GM19452 (cell line): Measurements from ENCODE around the gene ANO8.

Source experiments
- ATAC-seq: cut with Tn5 transposase; IDR thresholded peaks from one replicate; pipeline ENCODE4 v1.9.1; 2021; ENCODE audit not compliant: unreplicated experiment

ANO8 gene

DNA sequence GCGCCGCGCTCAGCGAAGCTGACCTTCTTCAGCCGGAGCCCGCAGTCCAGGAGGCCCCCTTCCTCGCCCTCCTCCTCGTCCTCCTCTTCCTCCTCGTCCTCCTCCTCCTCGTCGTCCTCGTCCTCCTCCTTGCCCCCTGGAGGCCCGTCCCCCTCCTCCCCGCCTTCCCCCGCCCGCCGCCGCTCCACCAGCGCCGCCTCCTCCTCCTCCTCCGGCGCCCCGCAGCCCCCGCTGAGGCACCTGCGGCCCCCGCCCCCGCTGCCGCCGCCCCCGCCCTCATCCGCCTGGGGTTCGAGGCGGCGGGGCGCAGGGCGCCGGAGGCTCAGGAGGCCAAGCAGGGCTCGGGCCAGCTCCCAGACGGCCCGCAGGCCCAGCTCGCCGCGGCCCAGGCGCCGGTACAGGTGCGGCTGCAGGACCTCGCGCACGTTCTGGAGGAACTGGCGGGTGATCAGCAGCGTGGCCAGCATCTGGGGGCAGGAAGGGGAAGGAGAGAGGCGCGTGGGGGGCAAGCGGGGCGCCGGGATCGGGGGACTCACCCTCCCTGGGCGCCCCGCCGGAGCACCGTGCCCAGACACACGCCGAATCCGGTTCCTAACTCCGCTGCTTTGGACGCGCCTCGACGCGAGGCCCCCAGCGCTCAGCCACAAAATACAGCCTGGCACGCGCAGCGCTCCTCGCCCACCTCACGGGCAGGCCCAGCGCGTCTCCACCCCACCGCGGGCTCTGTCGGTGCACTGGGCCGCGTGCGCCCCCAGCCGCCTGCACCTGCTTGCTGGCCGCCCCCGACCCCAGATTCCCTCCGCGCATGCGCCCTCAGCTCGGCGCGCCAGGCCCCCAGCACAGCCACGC is 5.9 kb downstream of the ANO8 start:
- ATAC-seq = no peak

DNA sequence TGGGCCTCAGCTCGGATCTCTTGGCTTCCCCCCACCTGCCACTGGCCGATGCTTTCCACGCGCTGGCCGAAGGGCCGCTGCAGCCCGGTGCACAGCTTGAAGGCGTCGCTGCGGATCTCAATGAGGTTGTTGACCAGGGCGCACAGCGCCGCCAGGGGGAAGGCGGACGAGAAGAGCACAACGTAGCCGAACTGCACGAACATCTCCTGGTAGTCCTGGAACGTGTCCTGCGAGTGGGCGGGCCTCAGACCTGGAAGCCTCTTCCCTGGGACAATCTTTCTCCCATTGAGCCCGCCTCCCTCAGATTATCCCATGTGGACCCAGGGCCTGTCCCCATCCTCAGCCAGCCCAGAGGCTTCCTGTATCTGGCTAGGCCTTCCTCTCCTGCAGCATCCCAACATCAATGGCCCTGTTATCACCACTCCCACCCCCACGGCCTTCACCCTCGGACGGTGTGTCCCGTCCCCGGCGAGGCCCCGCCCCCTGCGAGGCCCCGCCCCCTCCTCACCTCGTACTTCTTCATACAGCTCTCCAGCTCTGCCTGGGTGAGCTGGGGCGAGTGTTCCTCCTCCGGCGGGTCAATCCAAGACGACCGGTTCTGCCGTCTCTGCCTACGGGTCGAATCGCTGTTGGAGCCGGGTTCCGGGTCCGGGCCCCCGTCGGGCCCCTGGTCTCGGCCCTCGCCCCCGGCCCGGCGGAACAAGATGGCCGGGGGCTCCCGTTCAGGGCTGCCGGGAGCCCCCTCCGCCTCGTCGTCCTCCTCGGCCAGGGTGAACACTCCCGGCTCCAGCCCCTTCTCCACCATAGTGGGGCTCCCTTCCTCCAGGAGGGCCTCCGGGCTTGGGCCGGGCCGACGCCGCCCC is 6.8 kb downstream of the ANO8 start:
- no peak for ATAC-seq

DNA sequence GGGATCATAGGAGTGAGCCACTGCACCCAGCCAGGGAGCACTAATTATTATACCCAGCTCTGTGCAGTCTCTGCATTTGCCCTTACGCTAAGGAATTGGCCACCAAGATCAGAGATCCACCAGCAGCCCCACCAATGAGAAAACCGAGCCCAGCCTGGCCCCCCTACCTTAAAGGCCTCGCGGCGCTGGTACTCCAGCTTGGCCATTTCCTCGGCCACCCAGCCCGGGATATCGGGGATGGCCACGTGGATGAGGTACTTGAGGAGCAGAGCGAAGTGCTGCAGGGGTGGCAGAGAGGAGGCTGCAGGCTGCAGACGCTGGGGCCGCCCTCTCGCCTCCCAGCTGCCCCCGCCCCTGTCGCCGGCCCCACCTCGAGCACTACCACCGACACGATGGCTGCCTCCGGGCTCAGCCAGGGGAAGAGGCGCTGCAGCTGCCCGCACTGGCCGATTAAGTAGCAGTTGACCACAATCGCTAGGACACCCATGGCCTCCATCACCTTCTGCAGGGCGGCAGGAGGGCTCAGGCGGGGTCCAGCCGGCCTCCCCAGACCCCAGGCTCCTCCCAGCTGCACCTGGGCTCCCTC is 7.5 kb downstream of the ANO8 start:
- ATAC-seq = no peak

DNA sequence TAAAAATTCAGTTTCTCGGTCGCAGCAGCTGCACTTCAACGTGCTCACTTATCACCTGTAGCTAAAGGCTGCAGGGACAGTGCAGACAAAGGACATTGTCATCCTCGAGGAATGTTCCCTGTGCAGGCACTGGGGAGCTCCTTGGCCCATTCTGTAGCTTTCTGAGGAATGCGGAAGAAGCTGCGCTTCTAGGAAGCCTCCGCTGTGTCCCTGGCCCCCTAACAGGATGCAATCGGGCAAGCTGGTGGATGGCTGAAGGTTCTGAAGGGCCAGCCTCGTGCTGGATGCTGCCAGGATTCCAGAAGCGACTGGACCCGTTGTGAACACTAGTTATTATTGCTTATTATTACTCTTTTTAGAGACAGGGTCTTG is 8.1 kb downstream of the ANO8 start:
- ATAC-seq = no peak

DNA sequence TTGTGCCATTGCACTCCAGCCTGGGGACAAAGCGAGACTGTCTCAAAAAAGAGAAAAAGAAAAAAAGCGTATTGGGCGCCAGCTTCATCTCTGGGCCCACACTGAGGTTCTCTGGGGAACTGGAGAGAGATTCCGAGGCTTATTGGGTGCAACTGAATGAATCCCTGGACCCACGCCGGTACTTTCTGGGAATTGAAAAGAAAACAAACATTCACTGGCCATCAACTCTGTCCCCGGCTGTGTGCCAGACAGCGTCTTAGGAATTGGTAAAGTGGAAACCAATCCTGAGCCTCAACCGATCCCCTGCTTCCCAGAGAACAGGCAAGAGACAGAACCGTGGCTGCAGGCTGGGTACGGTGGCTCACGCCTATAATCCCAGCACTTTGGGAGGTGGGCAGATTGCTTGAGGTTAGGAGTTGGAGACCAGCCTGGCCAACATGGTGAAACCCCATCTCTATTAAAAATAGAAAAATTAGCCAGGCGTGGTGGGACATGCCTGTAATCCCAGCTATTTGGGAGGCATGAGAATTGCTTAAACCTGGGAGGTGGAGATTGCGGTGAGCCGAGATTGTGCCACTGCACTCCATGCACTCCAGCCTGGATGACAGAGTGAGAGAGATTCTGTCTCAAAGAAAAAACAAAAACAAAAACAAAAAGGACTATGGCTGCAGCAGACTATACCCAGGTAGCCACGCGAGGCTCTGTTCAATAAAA is 8.6 kb downstream of the ANO8 start:
- no peak for ATAC-seq

DNA sequence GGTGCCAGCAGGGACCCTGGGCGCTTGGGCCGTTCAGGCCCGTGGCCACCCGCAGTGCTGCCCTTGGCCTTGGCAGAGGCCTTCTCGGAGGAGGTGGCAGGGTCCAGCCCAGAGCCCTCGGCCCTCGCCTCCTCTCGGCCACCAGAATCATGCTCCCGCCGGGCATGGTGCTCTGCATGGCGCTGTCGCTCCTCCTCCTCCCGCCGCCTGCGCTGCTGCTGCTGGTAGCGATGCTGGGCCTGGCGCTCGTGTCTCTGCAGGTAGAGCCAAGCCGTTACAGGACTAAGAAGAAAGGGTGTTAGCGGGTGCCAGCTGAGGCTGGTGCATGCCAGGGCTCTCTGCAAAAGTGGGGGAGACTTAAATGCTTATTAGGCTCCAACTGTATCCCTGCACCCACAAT is 9.5 kb downstream of the ANO8 start:
- no peak for ATAC-seq

DNA sequence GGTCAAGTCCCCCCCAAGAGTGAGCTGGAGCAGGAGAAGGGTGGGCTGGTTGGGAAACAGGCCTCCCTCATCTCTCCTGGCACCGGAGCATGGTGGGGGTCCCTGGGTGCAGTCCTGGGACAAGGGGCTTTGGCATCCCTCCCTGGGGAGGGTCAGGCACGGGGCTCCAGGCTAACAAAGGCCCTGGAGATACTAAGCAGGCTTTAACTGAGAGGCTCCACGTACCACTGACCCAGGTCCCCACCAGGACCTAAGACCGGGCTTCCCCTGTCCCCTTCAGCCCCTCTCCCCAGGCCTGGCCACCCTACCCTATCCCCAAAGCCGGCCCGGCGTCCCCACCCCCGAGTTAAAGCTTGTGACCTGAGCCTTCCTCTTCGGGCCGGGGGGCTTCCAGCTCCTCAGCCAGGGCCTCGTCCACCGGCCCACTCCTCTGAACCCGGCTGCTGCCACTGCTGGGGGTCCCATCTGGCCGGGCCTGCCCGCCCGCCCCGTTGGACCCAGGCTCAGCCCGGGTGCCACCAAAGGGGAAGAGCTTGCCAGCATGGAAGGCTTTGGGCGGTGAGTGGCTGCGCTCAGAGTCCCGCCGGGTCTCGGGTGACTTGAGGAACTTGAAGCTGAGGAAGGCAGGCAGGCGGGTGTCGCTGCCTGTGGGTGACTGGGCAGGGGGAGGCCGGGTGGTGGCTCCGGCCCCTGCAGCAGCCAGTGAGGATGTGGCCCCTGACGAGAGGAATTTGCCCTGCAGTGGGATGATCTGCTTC is 10.1 kb downstream of the ANO8 start:
- no peak for ATAC-seq

DNA sequence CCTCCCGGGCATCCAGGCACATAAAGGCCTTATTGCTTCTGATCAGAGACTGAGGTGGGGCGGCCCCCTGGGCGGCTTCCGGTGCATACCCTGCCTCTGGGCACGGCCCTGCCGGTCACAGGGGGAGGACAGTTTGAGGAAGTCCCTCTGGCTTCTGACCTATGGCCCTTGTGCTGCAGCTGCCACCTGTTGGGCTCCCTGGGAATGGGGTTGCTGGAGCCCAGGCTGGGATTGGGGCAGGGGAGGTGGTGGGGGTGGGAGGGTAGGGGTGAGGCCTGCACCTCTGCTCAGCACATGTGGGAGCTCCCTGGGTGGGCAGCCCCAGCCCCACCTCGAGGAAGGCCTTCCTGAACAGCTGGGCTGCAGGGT is 10.7 kb downstream of the ANO8 start:
- ATAC-seq = no peak

DNA sequence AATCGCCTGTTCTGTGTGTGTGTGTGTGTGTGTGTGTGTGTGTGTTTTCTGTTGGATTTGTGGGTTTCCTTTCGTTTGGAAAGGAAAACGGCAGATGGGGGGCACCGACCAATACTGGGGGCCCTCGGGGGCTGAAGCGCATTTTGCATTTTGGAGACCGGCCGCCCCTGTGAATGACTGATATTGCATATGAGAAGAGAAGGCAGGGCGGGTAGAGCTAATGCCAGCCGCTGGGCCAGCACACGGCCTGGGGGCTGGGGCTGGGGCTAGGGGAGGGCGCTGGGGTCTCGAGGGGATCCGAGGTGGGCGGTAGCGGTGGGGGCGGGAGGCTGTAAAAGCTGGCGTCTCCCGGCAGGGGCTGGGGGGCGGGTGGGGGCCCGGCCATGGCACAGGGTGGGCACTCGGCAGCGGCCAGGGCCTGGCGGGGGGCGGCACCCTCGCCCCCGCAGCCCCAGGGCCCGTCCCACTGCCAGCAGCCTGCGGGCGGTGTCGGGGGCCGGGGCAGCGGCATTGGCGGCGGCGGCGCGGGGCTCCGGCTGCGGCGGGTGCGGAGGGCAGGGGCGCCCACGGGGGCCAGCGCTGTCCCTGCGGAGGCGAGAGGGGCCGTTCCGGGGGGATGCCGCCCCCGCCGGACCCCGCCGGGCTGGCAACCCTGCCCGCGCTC is 11.2 kb downstream of the ANO8 start:
- no peak for ATAC-seq

DNA sequence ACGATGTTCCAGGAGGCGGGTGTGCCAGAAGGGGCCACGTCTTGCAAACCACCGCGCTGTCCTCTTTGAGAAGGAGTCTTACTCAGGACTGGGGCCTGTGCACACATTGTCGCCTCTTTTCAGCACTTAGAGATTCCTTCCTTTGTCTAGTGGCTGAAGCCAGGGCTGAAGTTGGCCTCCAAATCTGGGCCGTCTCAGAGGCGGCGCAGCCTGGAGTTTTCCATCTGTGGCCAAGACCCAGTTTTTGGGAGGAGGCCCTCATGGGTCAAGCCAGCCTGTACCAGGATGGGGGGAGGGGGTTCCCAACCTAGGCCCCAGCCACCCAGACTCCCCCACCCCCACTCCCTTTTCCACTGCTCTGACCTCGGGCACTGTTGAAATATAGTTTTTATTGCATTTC is 11.8 kb downstream of the ANO8 start:
- ATAC-seq = no peak

DNA sequence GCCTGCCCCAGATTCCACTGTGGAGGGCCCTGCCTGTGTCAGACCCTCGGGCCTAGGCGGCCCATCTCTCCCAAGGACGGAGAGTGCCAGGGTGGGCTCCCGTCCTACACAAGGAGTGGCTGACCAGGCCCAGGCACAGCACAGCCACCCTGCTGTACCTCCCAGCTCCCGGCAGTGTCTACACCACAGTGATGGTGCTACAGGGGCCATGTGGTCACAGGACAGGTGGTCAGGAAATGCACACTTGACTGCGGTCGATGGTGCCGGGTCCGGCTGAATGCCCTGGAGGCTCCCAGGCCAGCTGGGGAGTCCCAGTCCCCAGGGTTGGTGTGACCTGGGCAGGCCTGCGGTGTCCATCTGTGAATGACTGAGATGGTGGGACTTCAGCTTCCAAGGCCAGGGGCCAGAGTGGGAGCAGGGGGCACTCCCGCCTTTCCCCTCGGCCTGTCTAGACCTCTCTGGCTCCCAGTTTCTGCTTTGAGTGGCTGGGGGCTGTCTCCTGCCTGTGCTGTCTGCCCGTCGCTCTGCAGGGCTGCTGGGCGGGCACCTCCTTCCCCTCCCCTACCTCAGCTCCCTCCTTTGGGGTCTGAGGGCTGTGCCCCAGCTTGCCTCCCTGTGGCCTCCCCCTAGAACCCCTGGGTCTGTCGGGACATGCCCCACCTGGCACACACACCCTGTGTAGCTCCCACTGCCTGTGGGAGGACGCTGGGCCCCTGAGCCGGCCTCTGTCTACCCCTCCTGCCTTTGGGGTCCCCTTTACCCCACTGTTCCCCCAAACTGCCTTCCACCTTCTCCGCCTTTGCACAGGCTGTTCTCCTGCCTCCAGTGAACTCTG is 12.8 kb downstream of the ANO8 start:
- ATAC-seq = no peak

DNA sequence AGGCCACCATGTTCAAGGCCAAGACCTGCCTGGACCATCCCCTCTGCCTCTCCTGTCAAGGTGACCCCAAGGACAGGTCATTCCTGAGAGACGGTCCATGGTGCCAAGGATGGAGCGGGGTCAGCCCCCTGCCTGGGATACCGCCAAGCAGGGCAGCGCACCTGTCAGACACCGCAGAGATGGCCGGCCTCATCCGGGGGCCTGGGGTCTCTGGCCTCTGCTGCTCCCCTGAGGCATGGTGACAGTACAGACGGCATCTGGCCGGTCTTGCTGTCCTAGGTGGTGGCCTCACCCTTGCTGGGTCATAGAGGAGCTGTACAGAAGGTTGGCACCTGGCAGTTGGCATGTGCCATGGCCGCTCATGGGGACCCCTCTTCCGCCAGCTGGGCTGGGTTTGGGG is 14.2 kb downstream of the ANO8 start:
- no peak for ATAC-seq

DNA sequence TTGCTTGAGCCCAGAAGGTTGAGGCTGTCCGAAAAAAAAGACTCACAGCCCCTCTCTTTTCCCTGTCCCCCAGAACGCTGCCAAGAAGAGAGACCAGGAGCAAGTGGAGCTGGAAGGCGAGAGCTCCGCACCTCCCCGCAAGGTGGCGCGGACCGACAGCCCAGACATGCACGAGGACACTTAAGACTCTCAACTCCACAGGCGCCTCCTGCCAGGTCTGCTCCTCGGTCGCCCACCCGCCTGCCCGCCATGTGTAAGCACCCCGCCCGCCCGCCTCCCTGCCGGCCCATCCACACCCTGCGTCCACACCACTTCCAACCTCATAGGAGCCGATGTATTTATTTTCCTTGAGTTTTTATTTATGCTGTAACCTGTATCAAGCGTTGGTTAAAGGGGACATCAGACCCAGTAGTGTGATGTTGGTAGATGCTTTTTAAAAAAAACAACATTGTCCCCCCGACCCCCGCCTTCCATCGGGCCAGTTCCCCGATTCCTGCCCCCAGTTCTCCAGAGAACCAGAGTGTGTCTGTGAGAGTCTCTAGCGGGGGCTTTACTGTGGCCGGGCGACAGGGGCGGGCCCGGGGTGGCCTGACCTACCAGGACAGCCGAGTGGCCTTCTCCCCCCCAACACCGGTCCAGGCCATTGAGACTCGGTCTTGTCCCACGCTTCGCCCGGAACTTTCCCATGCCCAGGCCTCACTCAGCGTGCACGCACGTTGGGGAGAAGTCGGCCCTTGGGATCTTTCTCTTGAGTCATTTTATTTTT is 15.0 kb downstream of the ANO8 start:
- ATAC-seq = no peak

DNA sequence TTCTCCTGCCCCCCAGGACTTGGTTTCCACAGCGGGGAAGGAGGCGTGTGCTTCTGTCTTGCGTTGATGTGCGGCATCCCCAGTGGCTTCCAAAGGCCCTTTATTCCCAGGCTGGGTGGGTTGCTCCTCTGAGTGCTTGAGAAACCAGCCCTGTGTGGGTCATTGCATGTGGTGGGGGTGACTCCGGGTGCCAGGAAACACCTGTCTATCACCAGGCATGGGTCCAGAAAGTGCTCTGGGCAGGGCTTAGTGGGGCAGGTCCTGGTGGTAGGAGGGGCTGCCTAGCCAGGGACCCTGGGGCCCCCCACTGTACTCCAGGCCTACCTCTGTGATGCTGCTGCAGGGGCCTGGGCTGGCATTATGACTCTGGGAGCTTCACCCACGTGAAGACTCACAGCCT is 15.7 kb downstream of the ANO8 start:
- ATAC-seq = no peak

DNA sequence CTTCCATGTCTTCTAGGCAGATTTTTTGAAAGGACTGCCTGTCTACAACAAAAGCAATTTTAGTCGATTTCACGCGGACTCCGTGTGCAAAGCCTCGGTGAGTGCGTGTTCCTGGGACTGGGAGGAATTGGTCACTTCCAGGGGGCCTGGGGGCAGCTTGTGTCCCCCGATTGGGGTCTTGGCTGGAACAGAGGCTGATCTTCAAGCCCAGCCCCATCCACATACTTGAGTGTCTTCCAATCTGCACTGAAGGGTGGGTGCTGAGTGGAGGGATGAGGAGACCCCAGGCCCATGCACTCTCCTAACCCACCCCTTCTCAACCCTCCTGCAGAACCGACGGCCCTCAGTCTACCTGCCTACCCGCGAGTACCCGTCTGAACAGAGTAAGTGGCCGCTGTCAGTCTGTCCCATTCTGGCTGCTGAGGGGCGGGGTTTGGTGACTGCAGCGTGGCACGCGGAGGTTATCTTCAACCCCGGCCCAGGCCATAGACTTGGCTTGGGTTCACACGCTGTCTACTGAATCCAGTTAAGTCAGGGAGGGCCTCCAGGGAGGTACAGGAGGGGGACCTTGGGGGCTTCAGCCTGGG is 20.6 kb downstream of the ANO8 start:
- no peak for ATAC-seq

DNA sequence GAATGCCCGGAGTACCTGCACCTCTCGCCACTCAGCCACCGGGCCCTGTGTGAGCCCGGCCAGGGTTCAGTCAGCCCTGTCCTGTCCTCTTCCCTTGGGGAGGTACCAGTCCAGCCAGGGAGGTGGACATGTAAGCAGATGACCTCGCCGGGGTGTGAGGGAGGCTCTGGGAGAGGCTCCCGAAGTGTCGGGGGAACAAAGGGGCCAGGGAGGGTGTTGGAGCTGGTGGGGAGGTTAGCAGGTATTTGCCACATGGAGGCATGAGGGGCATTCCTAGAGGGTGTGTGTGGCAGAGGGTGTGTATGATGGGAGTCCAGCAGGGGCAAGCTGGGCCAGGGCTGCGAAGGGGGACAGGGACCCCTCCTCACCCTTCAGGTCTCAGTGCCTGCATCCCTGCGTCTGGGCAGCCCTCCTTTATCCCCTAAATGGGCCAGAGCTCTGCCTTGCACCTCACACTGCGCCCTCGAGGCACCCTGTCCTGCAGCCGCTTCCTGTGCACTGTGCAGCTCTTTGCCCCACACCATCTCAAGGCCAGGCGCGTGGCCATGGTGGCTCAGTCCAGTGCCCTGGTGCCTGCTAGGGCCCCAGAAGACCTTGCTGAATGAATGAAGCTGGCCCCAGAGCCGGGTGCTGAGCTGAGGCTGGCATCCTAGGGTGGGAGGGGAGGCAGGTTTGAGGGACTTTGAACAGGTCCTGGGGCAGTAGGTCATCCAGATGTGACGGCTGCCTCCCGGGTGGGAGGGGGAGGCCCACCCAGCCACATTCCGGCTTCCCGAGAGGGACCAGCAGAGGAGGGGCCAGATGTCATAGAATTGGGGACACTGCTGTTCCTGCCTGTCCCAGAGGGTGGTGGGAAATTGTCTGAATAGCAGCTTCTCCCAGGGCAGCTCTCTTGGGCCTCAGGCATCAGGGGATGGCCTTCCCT is 22.2 kb downstream of the ANO8 start:
- no peak for ATAC-seq
